Kidney tubule cell (primary cell): ENCODE measurements around the gene IGSF23.

Experiments
- DNase-seq: peaks from one replicate; pipeline ENCODE4 v3.0.0-alpha.2; 2018; ENCODE audit warnings: low spot score

Gene IGSF23

GRCh38 chr19:44613295-44614178, at the start of gene IGSF23:
Gene IGSF23, plus strand, starts transcription at chr19:44613563. Its CDS starts 83 bp downstream, at chr19:44613646.
- DNase-seq: no peak

- DNase-seq: peak; percentile 53
Measured at GRCh38 chr19:44566984-44567383, 46.4 kb upstream of the IGSF23 start.

- no peak for DNase-seq
Measured at GRCh38 chr19:44567745-44568144, 45.6 kb upstream of the IGSF23 start.

- DNase-seq: no peak
Measured at GRCh38 chr19:44570603-44570983, 42.8 kb upstream of the IGSF23 start.

- peak; percentile 75 for DNase-seq
Measured at GRCh38 chr19:44570984-44571684, 42.2 kb upstream of the IGSF23 start.

GRCh38 chr19:44571830-44572580, 41.4 kb upstream of the IGSF23 start:
- no peak for DNase-seq

- no peak for DNase-seq
Measured at GRCh38 chr19:44572581-44572900, 40.8 kb upstream of the IGSF23 start.

- no peak for DNase-seq
Measured at GRCh38 chr19:44573183-44573582, 40.2 kb upstream of the IGSF23 start.

GRCh38 chr19:44573627-44574026, 39.7 kb upstream of the IGSF23 start:
- DNase-seq: no peak

- no peak for DNase-seq
Measured at GRCh38 chr19:44574186-44574950, 39.0 kb upstream of the IGSF23 start.

GRCh38 chr19:44575116-44575700, 38.2 kb upstream of the IGSF23 start:
- no peak for DNase-seq

GRCh38 chr19:44576843-44577565, 36.4 kb upstream of the IGSF23 start:
- peak; percentile 73 for DNase-seq

- no peak for DNase-seq
Measured at GRCh38 chr19:44577566-44577874, 35.8 kb upstream of the IGSF23 start.

- no peak for DNase-seq
Measured at GRCh38 chr19:44579663-44580365, 33.5 kb upstream of the IGSF23 start.

GRCh38 chr19:44580366-44580895, 32.9 kb upstream of the IGSF23 start:
- no peak for DNase-seq

- no peak for DNase-seq
Measured at GRCh38 chr19:44581288-44581687, 32.1 kb upstream of the IGSF23 start.

GRCh38 chr19:44582581-44583265, 30.6 kb upstream of the IGSF23 start:
- peak; percentile 38 for DNase-seq

GRCh38 chr19:44585371-44586133, 27.8 kb upstream of the IGSF23 start:
- peak; percentile 61 for DNase-seq
